H1 (cell line): ENCODE measurements around the gene EEF2K. TPM values are rescaled to one million over a fixed set of nuclear protein-coding genes. Genes with fewer than 3 reads are reported as not detected.

Source experiments
- ATF3 ChIP-seq: IDR thresholded peaks from 2 replicates; pipeline ENCODE4 v1.6.1; 2011; ENCODE audit warnings: low read depth, mild to moderate bottlenecking, low read length; ENCODE audit not compliant: insufficient read depth
- CHD7 ChIP-seq: fragments of 300-600 bp; sonication (generic); IDR thresholded peaks from 2 replicates; pipeline ENCODE4 v1.7.1; 2012; ENCODE audit warnings: low read length, moderate library complexity, mild to moderate bottlenecking, inconsistent platforms; ENCODE audit not compliant: insufficient replicate concordance
- CREB1 ChIP-seq: IDR thresholded peaks from 2 replicates; pipeline ENCODE4 v1.6.1; 2012; ENCODE audit warnings: inconsistent platforms
- E2F6 ChIP-seq: IDR thresholded peaks from 2 replicates; pipeline ENCODE4 v1.6.1; 2012; ENCODE audit warnings: inconsistent platforms
- HDAC6 ChIP-seq: IDR thresholded peaks from one replicate; pipeline ENCODE4 v1.7.1; 2012; ENCODE audit warnings: low read depth, mild to moderate bottlenecking, inconsistent platforms, low read length, moderate library complexity
- JUND ChIP-seq: IDR thresholded peaks from 2 replicates; pipeline ENCODE4 v1.6.1; 2011; ENCODE audit warnings: mild to moderate bottlenecking, improper control_type of control experiment, low read length
- KDM1A ChIP-seq: fragments of 200-600, 300-600 bp; sonication (generic); IDR thresholded peaks from 2 replicates; pipeline ENCODE4 v1.7.1; 2016; ENCODE audit warnings: mild to moderate bottlenecking, low read length, borderline replicate concordance
- KDM5A ChIP-seq: fragments of 200-600 bp; IDR thresholded peaks from 2 replicates; pipeline ENCODE4 v1.7.1; 2012; ENCODE audit warnings: mild to moderate bottlenecking, low read length, inconsistent platforms, mixed read lengths
- MAFK ChIP-seq: IDR thresholded peaks from 2 replicates; pipeline ENCODE4 v1.6.1; 2012; ENCODE audit warnings: low read depth, mild to moderate bottlenecking, improper control_type of control experiment, low read length
- POU5F1 ChIP-seq: IDR thresholded peaks from 2 replicates; pipeline ENCODE4 v1.6.1; 2011; ENCODE audit warnings: low read depth, mild to moderate bottlenecking, low read length, moderate library complexity
- TAF1 ChIP-seq: IDR thresholded peaks from 2 replicates; pipeline ENCODE4 v1.6.1; 2011; ENCODE audit warnings: mild to moderate bottlenecking, low read depth, low read length
- ZNF274 ChIP-seq: IDR thresholded peaks from 2 replicates; pipeline ENCODE4 v1.7.0; 2012; ENCODE audit warnings: low read length, borderline replicate concordance; ENCODE audit errors: extremely low read depth
- polyA plus RNA-seq, 7 experiments: library from polyadenylated mRNA; depleted of rRNA in 3 of 7; stranded (reverse) in 5 of 7; unstranded in 2 of 7; fragments of >200 nt in 5 of 7; fragments of 200-250 nt in 2 of 7; gene quantifications; 1 replicate in 5 of 7; 2 replicates in 1 of 7; 4 replicates in 1 of 7; pipeline versions ENCODE4 v1.2.1 to v1.2.3, GENCODE V29; 2011 to 2013; ENCODE audit warnings: missing spikeins in 2 of 7, mixed read lengths in 2 of 7
- total RNA-seq: library from RNA; stranded (reverse); fragmentation: NEBNext Ultra II Directional; extraction: Animal tissue kit (Norgen Biotek cat#: 25700); gene quantifications from 2 replicates; pipeline ENCODE4 v1.2.1, GENCODE V29; 2021

Gene EEF2K
- total and polyA plus RNA-seq, 2 of the 8 experiments (the other 6 are each of a cell fraction or from before 2014, with no cell fraction given): 14.9 to 30.2 TPM

- peak; percentile 68; the same call in 1 of the 2 replicates for TF ChIP-seq KDM1A
- no peak for TF ChIP-seq ZNF274
- no peak for TF ChIP-seq E2F6
- no peak for TF ChIP-seq KDM5A
- no peak for TF ChIP-seq TAF1
- no peak for TF ChIP-seq ATF3
- TF ChIP-seq CREB1: no peak
- no peak for TF ChIP-seq POU5F1
- no peak for TF ChIP-seq CHD7
- TF ChIP-seq MAFK: no peak
- no peak for TF ChIP-seq JUND
- no peak for TF ChIP-seq HDAC6
These were observed 19.0 kb downstream of the EEF2K start (continued) for GRCh38 chr16:22225060-22225459.
